Hepatocyte (in vitro differentiated cells): ENCODE data around the gene WDR41.

Experiments used
- EZH2 ChIP-seq: fragments of 200-600 bp; sonication (generic); IDR thresholded peaks from 2 replicates; pipeline ENCODE4 v1.6.1; 2016; ENCODE audit warnings: antibody characterized with exemption, mild to moderate bottlenecking, borderline replicate concordance
- TF ChIP-seq, protein P1 (sequence below): fragments of 200-600 bp; sonication (generic); IDR thresholded peaks from 2 replicates; pipeline ENCODE4 v1.5.1; 2016; ENCODE audit warnings: antibody characterized with exemption, mild to moderate bottlenecking; ENCODE audit not compliant: poor library complexity

DNA sequence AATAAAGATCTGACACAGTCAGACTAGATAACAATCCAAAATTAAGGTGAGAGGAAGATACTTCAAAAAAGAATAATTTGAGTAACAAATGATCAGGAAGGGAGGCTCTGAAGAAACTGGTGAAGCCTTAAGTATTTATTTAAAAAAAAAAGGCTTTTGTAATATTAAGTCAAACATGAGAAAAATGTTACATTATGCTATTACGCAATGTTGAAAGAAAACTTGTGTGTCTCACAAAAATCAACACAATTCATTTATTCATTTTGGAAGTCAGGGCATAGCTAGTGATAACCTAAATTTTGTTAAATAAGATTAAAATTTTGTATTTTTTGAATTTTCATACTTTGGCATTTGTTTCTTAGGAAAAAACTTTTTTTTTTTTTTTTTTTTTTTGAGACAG is 28.2 kb downstream of the WDR41 start:
- TF ChIP-seq, protein P1, sequence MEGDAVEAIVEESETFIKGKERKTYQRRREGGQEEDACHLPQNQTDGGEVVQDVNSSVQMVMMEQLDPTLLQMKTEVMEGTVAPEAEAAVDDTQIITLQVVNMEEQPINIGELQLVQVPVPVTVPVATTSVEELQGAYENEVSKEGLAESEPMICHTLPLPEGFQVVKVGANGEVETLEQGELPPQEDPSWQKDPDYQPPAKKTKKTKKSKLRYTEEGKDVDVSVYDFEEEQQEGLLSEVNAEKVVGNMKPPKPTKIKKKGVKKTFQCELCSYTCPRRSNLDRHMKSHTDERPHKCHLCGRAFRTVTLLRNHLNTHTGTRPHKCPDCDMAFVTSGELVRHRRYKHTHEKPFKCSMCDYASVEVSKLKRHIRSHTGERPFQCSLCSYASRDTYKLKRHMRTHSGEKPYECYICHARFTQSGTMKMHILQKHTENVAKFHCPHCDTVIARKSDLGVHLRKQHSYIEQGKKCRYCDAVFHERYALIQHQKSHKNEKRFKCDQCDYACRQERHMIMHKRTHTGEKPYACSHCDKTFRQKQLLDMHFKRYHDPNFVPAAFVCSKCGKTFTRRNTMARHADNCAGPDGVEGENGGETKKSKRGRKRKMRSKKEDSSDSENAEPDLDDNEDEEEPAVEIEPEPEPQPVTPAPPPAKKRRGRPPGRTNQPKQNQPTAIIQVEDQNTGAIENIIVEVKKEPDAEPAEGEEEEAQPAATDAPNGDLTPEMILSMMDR, result no peak
- no peak for TF ChIP-seq EZH2
